Fibroblast of lung (primary cell): ENCODE results near the gene FBXO3. TPM values are rescaled to one million over a fixed set of nuclear protein-coding genes. Genes with fewer than 3 reads are reported as not detected.

Experiments
- polyA plus RNA-seq, 2 donors: library from polyadenylated mRNA; depleted of rRNA in 1 of 2; stranded (reverse) in 1 of 2; unstranded in 1 of 2; fragments of >200 nt; gene quantifications; 2 replicates each; pipeline ENCODE4 v1.2.1, GENCODE V29; 2011 to 2012; ENCODE audit warnings: missing spikeins in 1 of 2
- total RNA-seq: library from RNA; depleted of rRNA; stranded (reverse); fragments of >200 nt; gene quantifications from 2 replicates; pipeline ENCODE4 v1.2.1, GENCODE V29; 2014

The FBXO3 gene
- total and polyA plus RNA-seq, 2 donors (not counting 1 experiment from before 2014, with no cell fraction given) = 28.7 to 46.2 TPM

Other genes with a start within 250 kb of the FBXO3 start
- not detected in 2 replicates for gene C11orf91, start 73.7 kb downstream of the FBXO3 start, total RNA-seq
- gene C11orf91, start 73.7 kb downstream of the FBXO3 start, polyA plus RNA-seq = 0.12 TPM in 1 of 2 replicates, not detected in the other
- 209 and 380 TPM in 2 replicates for gene CD59, start 38.1 kb downstream of the FBXO3 start, total RNA-seq
- 1,165 and 1,404 TPM in 2 replicates for gene CD59, start 38.1 kb downstream of the FBXO3 start, polyA plus RNA-seq
- gene LMO2, start 117.6 kb upstream of the FBXO3 start, total RNA-seq = 0.17 and 0.51 TPM in 2 replicates
- 0.03 and 0.15 TPM in 2 replicates for gene LMO2, start 117.6 kb upstream of the FBXO3 start, polyA plus RNA-seq